K562 (cell line): ENCODE results near the gene KAT7. TPM values are rescaled to one million over a fixed set of nuclear protein-coding genes. Genes with fewer than 3 reads are reported as not detected.
A peak's percentile ranks its signal among the peaks of the same experiment; 100 is the strongest.

ENCODE experiments used
- C11orf30 ChIP-seq: fragments of 450-650 bp; IDR thresholded peaks from 2 replicates; pipeline ENCODE4 v1.6.1; 2016; ENCODE audit warnings: low read depth, mild to moderate bottlenecking
- CBX2 ChIP-seq: fragments of 200-600 bp; sonication (generic); IDR thresholded peaks from one replicate; pipeline ENCODE4 v1.6.1; 2012; ENCODE audit warnings: mild to moderate bottlenecking, low read length, inconsistent platforms; ENCODE audit not compliant: insufficient read depth, poor library complexity, severe bottlenecking
- DMBX1 ChIP-seq: fragments of 250-450 bp; sonication (Bioruptor Pico); IDR thresholded peaks from 2 replicates; pipeline ENCODE4 v1.8.0; 2022; ENCODE audit warnings: inconsistent platforms, mild to moderate bottlenecking, moderate library complexity, borderline replicate concordance
- ETV1 ChIP-seq: fragments of 450-650 bp; conservative IDR thresholded peaks from 2 replicates; pipeline ENCODE4 v1.6.1; 2016; ENCODE audit warnings: missing genetic modification characterization, control low read depth, low read depth, missing compliant biosample characterization
- GATAD2A ChIP-seq: fragments of 450-650 bp; IDR thresholded peaks from 2 replicates; pipeline ENCODE4 v1.6.1; 2017
- GTF2A2 ChIP-seq: IDR thresholded peaks from 2 replicates; pipeline ENCODE4 v1.6.1; 2016; ENCODE audit warnings: mild to moderate bottlenecking, missing genetic modification characterization, missing compliant biosample characterization
- KDM5B ChIP-seq: fragments of 200-600 bp; sonication (generic); IDR thresholded peaks from 2 replicates; pipeline ENCODE4 v1.6.1; 2012; ENCODE audit warnings: low read depth, mild to moderate bottlenecking, moderate library complexity, low read length, control low read depth, inconsistent platforms; ENCODE audit not compliant: insufficient replicate concordance
- NCOA4 ChIP-seq: fragments of 450-650 bp; IDR thresholded peaks from 2 replicates; pipeline ENCODE4 v1.6.1; 2018; ENCODE audit warnings: mild to moderate bottlenecking; ENCODE audit not compliant: partially characterized antibody
- PCBP1 ChIP-seq: fragments of 200-400 bp; formaldehyde crosslinking; IDR thresholded peaks from 2 replicates; pipeline ENCODE4 v1.6.1; 2018; ENCODE audit warnings: mild to moderate bottlenecking, low read depth, low read length; ENCODE audit not compliant: poor library complexity, severe bottlenecking
- PRMT5 ChIP-seq: sonication (generic); formaldehyde crosslinking; IDR thresholded peaks from 2 replicates; pipeline ENCODE4 v1.5.0; 2020; ENCODE audit warnings: missing genetic modification reagents
- SMARCC2 ChIP-seq: fragments of 450-650 bp; IDR thresholded peaks from 2 replicates; pipeline ENCODE4 v1.6.1; 2017; ENCODE audit warnings: antibody characterized with exemption, moderate library complexity, mild to moderate bottlenecking, low read depth
- SP1 ChIP-seq: sonication (generic); formaldehyde crosslinking; IDR thresholded peaks from 2 replicates; pipeline ENCODE4 v1.8.1; 2022; ENCODE audit warnings: mild to moderate bottlenecking, missing genetic modification reagents
- TEAD1 ChIP-seq, 2 experiments: fragments of 450-650 bp in 1 of 2; sonication (generic) in 1 of 2; formaldehyde crosslinking; IDR thresholded peaks; 2 replicates each; pipeline versions ENCODE4 v1.4.0 to v1.8.0; 2020 to 2022; ENCODE audit warnings: mild to moderate bottlenecking in 2 of 2, missing genetic modification reagents in 1 of 2
- ZNF316 ChIP-seq: fragments of 450-650 bp; IDR thresholded peaks from 2 replicates; pipeline ENCODE4 v1.6.1; 2016
- polyA plus RNA-seq, 8 experiments: library from polyadenylated mRNA; depleted of rRNA in 4 of 8; stranded (reverse) in 5 of 8; unstranded in 3 of 8; fragments of >200 nt; fragmentation: Nextera tagmentation in 2 of 8; fragmentation: Illumina TruSeq in 1 of 8; extraction: Ambion mirVana in 2 of 8; extraction: Trizol in 1 of 8; gene quantifications; 2 replicates each; pipeline versions ENCODE4 v1.2.1 to v1.2.3, GENCODE V29; 2011 to 2014; ENCODE audit warnings: inconsistent platforms in 1 of 8, missing spikeins in 1 of 8
- total RNA-seq, 7 experiments: library from RNA; depleted of rRNA in 6 of 7; stranded (reverse); fragments of >200 nt in 6 of 7; fragmentation: Illumina TruSeq in 2 of 7; extraction: Trizol in 2 of 7; gene quantifications; 2 replicates each; pipeline versions ENCODE4 v1.2.1 to v1.2.3, GENCODE V29; 2011 to 2021; ENCODE audit warnings: low replicate concordance in 1 of 7
- TF ChIP-seq, protein P1 (sequence below): fragments of 250-450 bp; sonication (Bioruptor Pico); IDR thresholded peaks from 2 replicates; pipeline ENCODE4 v1.5.0; 2021
- TF ChIP-seq, protein P2 (sequence below): fragments of 250-450 bp; sonication (Bioruptor Pico); IDR thresholded peaks from 2 replicates; pipeline ENCODE4 v1.5.0; 2020; ENCODE audit warnings: mild to moderate bottlenecking
- TF ChIP-seq, protein P3 (sequence below): sonication (generic); formaldehyde crosslinking; IDR thresholded peaks from 2 replicates; pipeline ENCODE4 v1.8.0; 2022; ENCODE audit warnings: mild to moderate bottlenecking, missing genetic modification reagents
- TF ChIP-seq, protein P4 (sequence below), 2 experiments: fragments of 450-650 bp; IDR thresholded peaks; 2 replicates each; pipeline ENCODE4 v1.6.1; 2016
- TF ChIP-seq, protein P5 (sequence below): fragments of 250-450 bp; sonication (Bioruptor Pico); IDR thresholded peaks from 2 replicates; pipeline ENCODE4 v1.6.1; 2021; ENCODE audit warnings: mild to moderate bottlenecking

KAT7 gene
- total and polyA plus RNA-seq, 9 of the 15 experiments (the other 6 are each of a cell fraction or from before 2014, with no cell fraction given), result 10.8 to 57.3 (median 34.8) TPM

DNA sequence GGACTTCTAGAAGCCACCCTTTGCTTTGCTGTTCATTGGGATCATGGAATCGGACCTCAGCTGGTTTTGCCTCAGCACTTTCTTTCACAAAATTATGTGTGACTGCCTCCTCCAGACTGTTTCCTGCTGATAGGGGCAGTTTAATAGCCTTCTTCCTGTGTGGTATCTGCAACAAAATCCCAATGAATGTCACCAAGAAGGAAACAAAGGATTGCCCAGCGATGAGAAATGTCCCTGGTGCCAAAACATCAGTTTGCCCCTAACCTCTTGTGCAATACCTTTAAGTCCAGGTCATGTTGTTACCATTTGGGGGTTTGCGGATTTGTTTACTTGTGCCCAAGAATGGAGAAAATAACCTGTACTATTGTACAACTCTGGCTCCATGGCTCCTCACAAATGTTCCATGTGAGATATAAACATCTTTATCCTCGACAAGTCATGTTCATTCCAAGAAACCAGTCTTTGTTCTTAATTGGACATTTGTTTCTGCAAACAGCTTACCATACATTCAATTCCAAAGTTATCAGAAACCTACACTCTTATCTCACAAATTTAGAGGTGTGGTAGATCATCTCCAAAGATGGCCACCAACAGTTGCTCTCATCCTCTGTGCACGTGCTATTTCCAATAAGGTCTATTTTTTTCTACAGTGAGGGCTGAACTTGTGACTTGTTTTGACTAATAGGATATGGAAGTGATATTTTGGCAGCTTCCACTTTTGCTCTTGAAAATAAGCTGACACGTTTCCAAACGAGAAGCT, 44.5 kb downstream of the KAT7 start (continued):
- TF ChIP-seq DMBX1 (peak; percentile 45), ETV1 (tag) (peak; percentile 98), C11orf30 (0 out of 2 replicates have a peak, but pooled peaks have one; percentile 23), KDM5B (no peak), NCOA4 (no peak), SMARCC2 (no peak), TEAD1 (CRISPR knock-in tag; IDR thresholded peaks at IDR 0.05) (0 out of 4 replicates have a peak, but pooled peaks of 1 of the 2 experiments have one; percentile 15), GATAD2A (no peak), PRMT5 (CRISPR knock-in tag) (no peak), ZNF316 (peak; percentile 32; the same call in 1 of the 2 replicates), GTF2A2 (tag) (no peak), CBX2 (no peak), PCBP1 (no peak), SP1 (CRISPR knock-in tag) (0 out of 2 replicates have a peak, but pooled peaks have one; percentile 37)
- TF ChIP-seq, protein P1, sequence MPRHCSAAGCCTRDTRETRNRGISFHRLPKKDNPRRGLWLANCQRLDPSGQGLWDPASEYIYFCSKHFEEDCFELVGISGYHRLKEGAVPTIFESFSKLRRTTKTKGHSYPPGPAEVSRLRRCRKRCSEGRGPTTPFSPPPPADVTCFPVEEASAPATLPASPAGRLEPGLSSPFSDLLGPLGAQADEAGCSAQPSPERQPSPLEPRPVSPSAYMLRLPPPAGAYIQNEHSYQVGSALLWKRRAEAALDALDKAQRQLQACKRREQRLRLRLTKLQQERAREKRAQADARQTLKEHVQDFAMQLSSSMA, result no peak
- TF ChIP-seq, protein P2, sequence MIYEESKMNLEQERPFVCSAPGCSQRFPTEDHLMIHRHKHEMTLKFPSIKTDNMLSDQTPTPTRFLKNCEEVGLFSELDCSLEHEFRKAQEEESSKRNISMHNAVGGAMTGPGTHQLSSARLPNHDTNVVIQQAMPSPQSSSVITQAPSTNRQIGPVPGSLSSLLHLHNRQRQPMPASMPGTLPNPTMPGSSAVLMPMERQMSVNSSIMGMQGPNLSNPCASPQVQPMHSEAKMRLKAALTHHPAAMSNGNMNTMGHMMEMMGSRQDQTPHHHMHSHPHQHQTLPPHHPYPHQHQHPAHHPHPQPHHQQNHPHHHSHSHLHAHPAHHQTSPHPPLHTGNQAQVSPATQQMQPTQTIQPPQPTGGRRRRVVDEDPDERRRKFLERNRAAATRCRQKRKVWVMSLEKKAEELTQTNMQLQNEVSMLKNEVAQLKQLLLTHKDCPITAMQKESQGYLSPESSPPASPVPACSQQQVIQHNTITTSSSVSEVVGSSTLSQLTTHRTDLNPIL (CRISPR knock-in tag), result no peak
- TF ChIP-seq, protein P3, sequence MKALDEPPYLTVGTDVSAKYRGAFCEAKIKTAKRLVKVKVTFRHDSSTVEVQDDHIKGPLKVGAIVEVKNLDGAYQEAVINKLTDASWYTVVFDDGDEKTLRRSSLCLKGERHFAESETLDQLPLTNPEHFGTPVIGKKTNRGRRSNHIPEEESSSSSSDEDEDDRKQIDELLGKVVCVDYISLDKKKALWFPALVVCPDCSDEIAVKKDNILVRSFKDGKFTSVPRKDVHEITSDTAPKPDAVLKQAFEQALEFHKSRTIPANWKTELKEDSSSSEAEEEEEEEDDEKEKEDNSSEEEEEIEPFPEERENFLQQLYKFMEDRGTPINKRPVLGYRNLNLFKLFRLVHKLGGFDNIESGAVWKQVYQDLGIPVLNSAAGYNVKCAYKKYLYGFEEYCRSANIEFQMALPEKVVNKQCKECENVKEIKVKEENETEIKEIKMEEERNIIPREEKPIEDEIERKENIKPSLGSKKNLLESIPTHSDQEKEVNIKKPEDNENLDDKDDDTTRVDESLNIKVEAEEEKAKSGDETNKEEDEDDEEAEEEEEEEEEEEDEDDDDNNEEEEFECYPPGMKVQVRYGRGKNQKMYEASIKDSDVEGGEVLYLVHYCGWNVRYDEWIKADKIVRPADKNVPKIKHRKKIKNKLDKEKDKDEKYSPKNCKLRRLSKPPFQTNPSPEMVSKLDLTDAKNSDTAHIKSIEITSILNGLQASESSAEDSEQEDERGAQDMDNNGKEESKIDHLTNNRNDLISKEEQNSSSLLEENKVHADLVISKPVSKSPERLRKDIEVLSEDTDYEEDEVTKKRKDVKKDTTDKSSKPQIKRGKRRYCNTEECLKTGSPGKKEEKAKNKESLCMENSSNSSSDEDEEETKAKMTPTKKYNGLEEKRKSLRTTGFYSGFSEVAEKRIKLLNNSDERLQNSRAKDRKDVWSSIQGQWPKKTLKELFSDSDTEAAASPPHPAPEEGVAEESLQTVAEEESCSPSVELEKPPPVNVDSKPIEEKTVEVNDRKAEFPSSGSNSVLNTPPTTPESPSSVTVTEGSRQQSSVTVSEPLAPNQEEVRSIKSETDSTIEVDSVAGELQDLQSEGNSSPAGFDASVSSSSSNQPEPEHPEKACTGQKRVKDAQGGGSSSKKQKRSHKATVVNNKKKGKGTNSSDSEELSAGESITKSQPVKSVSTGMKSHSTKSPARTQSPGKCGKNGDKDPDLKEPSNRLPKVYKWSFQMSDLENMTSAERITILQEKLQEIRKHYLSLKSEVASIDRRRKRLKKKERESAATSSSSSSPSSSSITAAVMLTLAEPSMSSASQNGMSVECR (CRISPR knock-in tag), result no peak
- TF ChIP-seq, protein P4, sequence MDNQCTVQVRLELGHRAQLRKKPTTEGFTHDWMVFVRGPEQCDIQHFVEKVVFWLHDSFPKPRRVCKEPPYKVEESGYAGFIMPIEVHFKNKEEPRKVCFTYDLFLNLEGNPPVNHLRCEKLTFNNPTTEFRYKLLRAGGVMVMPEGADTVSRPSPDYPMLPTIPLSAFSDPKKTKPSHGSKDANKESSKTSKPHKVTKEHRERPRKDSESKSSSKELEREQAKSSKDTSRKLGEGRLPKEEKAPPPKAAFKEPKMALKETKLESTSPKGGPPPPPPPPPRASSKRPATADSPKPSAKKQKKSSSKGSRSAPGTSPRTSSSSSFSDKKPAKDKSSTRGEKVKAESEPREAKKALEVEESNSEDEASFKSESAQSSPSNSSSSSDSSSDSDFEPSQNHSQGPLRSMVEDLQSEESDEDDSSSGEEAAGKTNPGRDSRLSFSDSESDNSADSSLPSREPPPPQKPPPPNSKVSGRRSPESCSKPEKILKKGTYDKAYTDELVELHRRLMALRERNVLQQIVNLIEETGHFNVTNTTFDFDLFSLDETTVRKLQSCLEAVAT (IDR thresholded peaks at IDR 0.05), result peak in 1 of 2 experiments; percentile 94; a peak in 2 of 4 replicates
- TF ChIP-seq, protein P5, sequence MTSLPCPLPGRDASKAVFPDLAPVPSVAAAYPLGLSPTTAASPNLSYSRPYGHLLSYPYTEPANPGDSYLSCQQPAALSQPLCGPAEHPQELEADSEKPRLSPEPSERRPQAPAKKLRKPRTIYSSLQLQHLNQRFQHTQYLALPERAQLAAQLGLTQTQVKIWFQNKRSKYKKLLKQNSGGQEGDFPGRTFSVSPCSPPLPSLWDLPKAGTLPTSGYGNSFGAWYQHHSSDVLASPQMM (CRISPR knock-in tag), result no peak
